HG02642 (cell line): ENCODE data around the gene THOP1.
"Not testable (repeated sequence)": the region's sequence is repeated elsewhere in the genome, so short reads cannot be mapped to it uniquely, and the experiment has no call there.

ENCODE experiments used
- ATAC-seq: cut with Tn5 transposase; IDR thresholded peaks from one replicate; pipeline ENCODE4 v1.9.1; 2021; ENCODE audit warnings: mild to moderate bottlenecking; ENCODE audit not compliant: unreplicated experiment, poor library complexity

THOP1 gene

DNA sequence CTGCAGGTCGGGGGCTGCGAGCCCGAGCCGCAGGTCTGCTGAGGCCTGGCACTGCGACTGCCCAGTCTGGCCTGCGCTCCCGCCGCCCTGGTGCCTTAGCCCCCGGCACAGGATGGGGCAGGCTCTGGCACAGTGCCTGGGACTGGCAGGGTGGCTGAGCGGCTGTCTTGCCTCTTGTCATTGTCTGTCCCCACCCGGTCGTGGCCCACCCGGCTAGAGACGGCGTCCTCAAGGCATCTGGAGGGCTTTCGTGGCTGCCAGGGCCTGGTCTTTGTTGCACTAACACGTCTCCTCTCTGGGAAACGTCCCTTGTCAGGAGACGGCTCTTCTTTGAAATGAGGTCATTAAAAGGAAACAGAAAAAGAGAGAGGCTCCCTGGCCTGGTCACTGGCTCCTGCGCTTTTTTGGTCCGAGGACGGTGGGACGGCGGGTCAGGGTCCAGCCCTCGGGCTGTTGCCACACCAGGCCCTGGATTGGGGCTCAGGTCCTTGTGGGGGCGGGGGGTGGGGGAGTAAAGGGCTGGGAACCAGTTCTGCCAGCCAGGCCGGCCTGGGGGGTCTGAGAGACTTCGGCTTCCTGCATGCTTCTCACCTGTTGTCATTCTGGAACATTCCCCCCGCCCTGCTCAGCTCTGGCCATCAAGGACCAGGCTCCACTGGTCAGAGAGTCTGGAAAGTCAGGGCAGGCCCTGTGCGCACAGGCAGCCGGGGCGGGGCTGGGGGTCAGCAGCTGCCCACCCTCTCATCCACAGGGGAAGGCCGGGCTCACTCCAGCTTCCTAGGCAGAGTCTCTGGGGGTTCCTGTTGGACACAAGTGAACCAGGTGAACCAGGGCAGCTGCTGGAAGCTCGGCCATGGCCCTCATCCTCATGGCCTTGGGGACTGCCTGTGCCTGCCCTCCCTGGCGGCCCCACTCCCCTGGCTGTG lies 28.2 kb downstream of the THOP1 start:
- no peak for ATAC-seq

DNA sequence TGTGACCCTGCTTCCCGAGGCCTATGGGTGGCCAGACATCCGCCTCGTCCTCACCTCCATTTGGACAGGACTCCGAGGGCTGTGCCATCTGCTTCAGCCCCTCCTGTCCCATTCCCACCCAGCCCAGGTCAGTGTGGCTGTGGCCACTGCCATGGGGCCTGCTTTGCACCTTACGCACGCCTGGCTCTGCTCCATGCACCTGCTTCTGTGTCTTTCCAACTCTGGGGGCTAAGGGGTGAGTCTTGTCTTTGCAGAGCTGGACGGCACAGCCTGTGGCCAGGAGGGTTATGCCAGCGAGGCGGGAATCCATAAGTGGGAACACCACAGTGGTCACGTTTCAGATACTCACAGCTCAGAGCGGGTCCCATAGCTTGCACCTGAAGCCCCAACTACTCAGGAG lies 29.1 kb downstream of the THOP1 start:
- no peak for ATAC-seq

DNA sequence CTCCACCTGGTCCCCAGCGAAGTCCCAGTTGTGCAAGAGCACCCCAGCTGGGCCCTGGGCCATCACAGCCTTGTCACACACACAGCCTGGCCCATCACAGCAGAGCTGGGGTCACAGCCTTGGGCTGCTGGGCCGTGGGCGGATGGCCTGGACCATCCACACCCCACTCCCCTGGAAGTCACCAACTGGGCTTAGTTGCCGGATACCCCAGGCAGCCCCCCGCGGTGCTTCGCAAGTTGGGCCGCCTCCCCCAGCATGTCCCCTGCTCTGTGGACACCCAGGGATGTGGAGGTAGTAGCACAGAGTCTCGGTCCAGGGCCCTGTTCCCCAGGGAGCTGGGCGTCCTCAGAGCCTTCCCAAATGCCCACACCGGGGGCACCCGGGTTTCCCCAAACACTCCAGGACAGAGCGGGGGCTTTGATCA lies 29.9 kb downstream of the THOP1 start:
- no peak for ATAC-seq

DNA sequence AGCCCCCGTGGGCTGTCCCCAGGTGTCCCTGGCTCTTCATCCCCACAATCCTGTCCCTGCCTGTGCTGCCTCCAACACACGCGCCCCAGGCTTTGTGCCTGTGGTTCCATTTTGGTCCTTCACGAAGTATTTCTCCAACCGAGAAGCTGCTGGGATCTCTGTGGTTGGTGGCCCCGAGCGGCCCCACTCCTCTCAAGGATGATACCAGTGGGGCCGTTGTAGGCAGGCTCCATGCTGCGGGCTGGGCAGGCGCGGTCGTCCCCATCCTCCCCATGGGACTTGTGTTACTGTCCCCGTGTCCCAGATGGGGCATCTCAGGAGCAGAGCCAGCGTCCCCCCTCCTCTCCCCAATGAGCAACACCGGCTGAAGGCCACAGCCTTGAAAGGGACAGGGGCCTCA lies 30.6 kb downstream of the THOP1 start:
- no peak for ATAC-seq

DNA sequence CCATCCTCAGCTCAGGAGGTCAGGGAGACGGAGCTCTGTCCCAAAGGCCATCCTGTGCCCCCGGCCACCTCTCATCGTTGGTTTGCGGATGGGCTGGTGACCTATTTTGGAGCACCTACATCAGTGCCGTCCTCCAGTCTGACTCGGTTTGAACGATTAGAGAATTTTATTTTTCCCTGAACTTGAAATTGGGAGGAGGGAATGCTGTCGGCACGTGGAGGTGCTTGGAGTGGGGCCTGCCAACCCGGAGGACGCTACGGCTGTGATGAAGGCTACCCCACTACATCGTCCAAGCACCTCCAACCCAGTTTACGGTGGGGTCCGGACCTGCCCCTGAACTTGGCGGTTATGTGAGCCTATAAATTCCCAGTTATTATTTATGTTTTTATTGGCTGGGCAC lies 31.3 kb downstream of the THOP1 start:
- ATAC-seq, result no peak

DNA sequence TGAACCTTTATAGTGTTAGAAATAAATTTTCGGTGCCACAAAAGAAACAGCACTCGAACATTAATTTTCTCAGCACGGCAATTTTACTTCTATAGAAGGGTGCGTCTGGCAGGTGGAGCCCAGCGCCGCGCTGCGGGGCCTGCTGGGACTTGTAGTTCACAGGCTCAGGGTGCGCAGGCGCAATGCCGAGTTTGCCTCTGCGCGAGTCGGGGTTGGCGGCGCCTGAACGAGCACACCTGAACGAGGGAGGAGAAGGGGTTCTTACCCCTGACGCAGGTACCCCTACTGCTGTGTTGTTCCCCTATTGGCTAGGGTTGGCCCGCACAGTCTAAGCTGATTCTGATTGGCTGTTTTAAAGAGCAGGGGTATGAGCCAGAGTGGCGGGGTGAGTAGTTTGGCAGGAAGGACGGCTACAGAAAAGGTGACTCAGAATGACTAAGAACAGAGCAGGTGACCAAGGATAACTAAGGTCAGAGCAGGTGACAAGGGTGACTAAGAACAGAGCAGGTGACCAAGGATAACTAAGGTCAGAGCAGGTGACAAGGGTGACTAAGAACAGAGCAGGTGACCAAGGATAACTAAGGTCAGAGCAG lies 32.0 kb downstream of the THOP1 start:
- not testable (repeated sequence) for ATAC-seq

DNA sequence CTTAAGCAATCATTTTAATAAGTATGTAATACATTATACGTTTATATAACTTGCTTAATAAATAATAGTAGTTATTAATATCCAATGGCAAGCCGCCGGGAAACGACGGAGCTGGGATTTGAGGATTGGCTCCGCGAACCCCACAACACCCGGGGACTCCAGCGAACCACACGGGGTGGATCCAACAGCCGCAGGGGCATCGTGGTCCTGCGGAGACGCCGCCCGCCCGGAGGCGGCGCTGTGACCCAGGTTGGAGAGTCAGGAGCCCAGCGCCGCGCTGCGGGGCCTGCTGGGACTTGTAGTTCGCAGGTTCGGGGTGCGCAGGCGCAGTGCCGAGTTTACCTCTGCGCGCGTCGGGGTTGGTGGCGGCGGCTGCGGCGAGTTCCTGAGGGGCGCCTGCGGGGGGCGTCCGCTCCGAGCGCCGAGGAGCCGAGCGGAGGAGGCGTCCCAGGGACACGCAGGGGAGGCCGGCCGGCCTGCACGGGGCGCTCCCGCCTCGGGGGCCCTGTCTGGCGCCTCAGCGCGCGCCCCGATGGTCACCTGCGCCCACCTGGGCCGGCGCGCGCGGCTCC lies 34.3 kb downstream of the THOP1 start, which contains the start of gene ZNF554:
ZNF554 (plus strand) TSS at position 329 of the 572 bp plus-strand sequence; CDS start at position 533, 204 bp downstream.
- ATAC-seq, result peak; percentile 92

DNA sequence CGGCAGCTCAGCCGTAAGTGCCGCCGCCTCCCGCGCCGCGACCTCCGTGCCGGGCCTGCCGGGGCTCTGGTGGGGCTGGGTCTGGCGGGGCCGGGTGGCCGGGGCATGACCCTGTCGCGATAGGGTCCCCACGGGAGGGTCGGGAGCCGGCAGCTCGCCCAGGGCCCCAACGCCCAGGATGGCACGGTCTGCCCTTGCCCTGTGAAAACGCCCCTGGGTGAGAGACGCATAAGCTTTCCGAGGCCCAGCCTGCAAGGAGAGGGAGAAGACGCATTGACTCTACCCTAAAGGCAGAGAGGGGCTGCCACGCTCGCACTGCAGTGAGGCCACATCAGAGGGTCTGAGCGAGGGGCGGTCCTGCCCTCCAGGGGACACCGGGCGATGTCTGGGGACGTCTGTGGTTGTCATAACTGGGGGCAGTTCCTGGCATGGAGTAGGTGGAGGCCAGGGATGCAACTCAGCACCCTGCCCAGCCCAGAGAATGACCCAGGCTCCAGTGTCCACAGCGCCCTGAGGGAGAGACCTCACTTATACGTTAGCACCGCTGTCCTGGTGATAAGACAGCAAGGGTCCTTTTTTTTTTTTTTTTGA lies 34.9 kb downstream of the THOP1 start:
- ATAC-seq, result no peak

DNA sequence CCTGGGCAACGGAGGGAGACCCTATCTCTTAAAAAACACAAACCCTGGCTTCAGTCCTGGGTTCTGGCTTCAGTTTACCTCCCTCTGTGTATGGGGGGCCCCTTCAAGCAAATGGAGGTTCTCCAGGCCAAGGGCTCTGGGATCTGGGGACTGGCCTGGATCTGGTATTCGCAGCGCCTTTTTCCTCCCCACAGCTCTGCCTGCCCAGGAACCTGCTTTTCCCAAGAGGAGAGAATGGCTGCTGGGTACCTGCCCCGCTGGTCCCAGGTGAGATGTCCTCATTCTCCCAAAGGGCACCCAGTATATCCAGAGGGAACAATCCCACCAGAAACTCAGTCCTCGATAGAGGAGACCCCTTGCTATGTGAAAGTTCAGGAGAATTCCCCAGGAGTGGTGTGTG lies 37.5 kb downstream of the THOP1 start:
- ATAC-seq, result no peak

DNA sequence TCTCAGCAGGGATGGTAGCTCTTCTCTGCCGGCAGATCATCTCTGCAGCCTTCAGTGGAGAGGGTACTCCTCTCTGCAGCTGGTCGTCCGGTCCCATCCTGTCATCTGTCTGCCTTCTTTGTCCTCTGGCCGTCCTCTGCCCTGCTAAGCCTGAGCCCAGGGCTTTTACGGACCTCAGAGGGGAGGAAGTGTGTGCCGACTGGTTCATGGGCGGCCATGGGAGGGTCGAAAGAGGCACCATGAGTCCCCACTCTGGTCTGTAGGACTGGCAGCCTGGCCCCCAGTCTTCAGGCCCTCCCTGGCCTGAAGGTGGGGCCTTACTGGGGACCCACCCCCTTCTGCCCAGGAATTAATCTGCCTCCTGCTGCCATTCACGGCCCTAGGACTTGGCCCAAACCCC lies 38.3 kb downstream of the THOP1 start:
- no peak for ATAC-seq

DNA sequence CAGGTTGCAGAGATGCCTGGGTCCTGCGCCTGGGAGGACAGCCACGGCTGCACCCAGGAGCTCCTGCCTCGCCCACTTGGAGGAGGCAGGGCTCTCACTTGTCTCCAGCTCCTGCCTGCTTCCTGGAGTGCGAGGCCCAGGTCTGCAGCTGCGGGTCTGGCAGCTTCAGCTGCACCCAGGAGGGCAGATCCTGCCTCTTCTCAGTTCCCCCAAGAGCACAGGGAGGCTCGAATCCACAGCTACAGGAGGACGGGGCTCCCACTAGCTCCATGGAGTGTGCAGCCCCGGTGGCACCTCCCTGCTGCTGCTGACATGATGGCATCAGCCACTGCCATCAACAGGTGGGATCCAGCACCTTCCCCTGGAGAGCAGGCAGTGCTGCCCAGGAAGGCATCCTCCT lies 38.8 kb downstream of the THOP1 start:
- no peak for ATAC-seq

DNA sequence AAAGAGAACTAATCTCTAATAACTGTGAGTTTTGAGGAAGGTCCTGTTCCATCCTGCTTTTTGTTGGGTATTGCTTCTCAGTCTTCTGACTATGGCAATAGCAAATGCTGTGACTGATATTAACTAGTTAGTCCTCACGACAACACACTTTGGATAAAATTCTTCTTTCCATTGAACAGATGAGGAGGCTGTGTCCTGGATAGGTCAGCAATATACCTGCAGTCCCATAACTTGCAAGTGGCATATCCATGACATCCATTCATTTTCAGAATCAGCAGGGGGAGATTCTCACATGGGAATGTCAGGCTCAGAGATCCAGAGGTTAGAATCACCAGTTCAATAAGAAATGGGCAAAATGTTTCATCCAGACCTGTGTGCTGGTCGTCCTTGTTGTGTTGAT lies 41.7 kb downstream of the THOP1 start:
- ATAC-seq, result no peak

DNA sequence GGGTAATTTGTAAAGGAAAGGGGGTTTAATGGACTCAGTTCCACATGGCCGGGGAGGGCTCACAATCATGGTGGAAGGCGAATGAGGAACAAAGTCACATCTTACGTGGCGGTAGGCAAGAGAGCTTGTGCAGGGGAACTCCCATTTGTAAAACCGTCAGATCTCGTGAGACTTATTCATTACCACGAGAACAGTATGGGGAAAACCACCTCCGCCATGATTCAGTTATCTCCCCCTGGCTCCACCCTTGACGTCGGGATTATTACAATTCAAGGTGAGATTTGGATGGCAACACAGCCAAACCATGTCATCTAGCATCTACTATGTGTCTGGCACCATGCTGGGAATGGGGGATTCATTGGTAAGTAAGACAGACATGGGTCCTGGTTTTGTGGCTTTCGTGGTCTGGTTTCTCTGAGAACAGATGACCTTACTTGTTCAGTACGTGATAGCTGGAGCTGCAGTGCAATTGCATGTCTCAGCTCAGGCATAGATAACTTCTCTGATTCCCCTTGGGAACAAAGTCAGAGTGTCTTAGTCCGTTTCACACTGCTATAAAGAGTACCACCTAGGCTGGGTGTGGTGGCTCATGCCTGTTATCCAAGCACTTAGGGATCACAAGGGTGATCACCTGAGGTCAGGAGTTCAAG lies 42.7 kb downstream of the THOP1 start:
- no peak for ATAC-seq

DNA sequence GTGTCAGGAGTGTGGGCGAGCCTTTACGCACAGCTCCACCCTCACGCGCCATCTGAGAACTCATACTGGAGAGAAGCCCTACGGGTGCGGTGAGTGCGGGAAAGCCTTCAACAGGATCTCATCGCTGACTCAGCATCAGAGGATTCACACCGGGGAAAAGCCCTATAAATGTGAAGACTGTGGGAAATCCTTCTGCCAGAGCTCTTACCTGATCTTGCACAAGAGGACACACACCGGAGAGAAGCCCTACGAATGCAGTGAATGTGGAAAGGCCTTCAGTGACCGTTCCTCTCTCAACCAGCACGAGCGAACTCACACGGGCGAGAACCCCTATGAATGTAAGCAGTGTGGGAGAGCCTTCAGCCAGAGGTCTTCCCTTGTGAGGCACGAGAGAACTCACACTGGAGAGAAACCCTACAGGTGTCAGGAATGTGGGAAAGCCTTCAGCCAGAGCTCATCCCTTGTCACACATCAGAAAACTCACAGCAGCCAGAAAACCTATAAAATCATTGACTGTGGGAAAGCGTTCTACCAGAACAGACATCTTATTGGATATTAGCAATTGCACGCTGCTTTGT lies 49.1 kb downstream of the THOP1 start:
- ATAC-seq, result no peak

DNA sequence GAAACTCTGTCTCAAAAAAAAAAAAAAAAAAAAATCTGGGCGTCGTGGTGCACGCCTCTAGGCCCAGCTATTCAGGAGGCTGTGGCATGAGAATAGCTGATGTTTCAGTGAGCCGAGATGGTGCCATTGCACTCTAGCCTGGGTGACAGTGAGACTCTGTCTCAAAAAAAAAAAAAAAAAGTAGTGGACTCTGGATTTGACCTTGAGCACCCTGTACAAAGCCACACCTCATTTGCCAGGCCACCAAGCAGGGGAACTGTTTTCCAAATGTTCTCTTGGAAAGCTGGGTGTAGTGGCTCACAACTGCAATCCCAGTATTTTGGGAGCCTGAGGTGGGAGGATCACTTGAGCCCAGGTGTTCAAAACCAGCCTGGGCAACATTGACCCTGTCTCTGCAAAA lies 52.1 kb downstream of the THOP1 start:
- ATAC-seq, result no peak

DNA sequence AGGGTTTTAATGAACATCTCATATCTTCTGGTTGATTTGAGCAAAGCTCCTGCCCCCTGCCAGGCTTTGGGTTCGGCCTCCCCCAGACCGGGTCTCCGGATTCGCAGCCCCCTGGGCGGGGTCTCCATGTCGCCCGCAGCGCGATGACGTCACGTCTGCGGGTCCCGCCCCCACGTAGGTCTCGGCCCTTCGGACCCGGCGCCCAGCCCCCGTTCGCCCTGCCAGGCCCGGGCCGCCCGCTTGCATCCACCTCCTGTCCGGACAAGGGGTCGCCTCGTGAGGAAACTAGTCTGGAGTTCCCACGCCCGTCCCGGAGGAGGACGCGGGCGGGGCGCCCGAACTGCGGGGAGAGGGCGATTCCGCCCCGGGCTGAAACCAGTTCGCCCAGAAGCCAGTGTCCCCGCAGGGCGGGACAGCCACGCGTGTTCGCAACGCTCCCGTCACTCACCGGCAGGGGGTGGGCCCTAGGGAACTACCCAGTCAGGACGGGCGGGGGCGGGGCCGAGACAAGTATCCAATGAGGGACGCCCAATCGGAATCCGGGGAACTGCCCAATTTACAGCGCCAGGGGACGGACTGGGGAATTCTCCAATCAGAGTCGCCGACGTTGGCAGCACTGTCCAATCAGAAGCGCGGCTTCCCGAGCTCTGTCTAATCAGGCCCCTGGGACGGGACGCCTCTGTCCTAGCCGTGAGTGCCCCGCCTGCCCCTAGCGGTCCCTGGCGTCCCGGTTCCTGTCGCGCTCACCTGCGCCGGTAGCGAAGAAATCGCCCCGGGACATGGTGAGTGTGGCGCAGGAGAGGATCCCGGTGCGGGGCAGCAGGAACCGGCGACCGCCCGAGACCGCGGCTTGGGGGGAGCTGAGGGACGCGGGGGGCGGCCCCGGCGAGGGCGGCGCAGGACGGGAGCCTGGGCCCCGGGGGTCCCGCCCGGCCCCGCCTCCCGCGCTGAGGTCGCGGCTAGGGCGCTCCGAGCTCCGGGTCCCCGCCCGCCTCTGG lies 55.8 kb downstream of the THOP1 start, which contains the start of gene ZNF555:
ZNF555 (plus strand) TSS at position 682 of the 998 bp plus-strand sequence; CDS start at position 780, 98 bp downstream.
- peak; percentile 95 for ATAC-seq

DNA sequence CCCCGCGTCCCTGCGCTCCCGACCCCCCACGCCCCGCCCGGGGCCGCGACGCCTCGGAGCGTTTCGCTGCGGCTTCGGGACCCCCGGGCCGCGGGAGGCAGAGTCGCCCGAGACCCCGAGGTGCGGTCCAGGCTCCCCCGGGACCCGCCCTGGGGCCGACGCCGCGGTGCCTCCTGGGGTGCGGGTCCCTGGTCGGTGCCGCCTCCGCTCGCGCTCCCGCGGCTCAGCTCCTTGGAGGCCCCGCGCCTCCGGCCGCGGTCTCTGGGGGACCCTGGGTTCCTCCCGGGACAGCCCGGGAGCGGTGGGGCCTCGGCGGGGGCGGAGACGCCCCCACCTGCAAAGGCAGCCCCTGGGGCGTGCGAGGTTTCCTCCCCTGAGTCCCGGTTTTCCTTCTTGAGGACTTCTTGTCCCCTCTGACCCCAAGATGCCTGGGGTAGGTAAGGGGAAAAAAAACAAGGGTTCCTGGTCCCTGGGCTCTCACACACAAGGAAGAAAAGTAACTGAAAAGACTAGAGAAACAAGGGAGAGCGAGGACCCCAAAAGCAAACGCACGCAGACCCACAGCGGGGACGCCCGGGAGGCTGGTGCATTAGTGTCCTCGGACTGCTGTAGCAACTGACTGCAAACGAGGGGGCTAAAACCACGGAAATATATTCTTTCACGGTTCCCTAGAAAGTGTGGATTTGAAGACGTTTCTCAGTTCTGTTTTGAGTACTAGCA lies 56.7 kb downstream of the THOP1 start:
- peak; percentile 12 for ATAC-seq

DNA sequence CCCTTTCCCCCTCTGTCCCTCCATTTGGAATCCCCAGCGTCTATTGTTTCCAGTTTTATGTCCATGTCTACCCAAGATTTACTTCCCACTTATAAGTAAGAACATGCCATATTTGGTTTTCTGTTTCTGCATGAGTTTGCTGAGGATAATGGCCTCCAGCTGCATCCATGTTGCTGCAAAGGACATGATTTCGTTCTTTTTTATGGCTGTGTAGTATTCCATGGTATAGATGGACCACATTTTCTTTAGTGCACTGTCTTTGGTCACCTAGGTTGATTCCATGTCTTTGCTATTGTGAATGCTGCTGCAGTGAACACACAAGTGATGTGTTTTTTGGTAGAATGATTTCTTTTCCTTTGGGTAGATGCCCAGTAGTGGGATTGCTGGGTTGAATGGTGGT lies 59.8 kb downstream of the THOP1 start:
- no peak for ATAC-seq
